Suppressor macrophage treated with lipopolysaccharide for 1 hour (primary cell): ENCODE results near the gene CEACAM5.
"Not testable (repeated sequence)": the region's sequence is repeated elsewhere in the genome, so short reads cannot be mapped to it uniquely, and the experiment has no call there.

ENCODE experiments used
- DNase-seq, 3 donors: peaks; one replicate each; pipeline ENCODE4 v3.0.0-alpha.2; 2020 to 2022

CEACAM5 gene

GRCh38 chr19:41740415-41741243 is 32.2 kb downstream of the CEACAM5 start:
- no peak for DNase-seq

- DNase-seq: no peak
Measured at GRCh38 chr19:41741244-41741554, 32.8 kb downstream of the CEACAM5 start.

DNA sequence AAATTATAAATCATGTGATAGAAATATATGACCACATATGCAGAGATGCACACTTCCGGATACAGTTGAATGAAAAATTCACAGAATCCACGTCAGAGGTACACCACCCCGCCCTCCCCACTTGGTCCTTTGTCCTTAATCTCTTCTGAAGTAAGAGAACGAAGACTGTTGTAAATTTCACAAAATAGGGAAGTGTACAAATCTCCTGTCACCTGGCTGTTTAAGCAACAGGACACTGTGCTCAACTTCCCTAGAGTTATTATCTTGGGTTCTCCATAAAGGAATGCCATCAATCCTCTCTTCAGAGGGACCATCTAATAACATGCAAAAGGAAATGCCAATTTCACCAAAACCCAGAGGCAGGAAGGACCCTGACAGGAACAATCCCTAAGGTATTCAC is 36.4 kb downstream of the CEACAM5 start:
- peak in 2 of 3 donors; percentile 22 to 27 for DNase-seq

DNA sequence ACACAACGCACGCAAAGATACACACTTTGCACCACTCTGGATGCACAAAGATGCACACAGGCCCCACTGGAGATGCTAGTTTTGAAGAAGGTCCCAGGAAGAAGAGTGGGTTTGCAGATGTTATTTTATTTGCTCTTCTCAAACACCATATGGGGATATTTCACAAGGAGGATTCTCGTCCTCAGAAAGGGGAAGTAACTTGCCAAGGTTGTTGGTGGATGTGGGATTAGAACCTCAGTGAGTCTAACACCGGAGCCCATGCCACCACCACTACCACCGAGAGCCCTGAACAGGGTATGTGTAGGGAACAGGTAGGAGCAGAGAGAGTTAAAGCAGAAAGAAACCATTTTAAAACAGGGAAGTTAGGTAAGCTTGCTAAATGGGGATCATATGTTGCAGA is 37.3 kb downstream of the CEACAM5 start:
- DNase-seq: peak; percentile 21 to 43 (median 40)

DNA sequence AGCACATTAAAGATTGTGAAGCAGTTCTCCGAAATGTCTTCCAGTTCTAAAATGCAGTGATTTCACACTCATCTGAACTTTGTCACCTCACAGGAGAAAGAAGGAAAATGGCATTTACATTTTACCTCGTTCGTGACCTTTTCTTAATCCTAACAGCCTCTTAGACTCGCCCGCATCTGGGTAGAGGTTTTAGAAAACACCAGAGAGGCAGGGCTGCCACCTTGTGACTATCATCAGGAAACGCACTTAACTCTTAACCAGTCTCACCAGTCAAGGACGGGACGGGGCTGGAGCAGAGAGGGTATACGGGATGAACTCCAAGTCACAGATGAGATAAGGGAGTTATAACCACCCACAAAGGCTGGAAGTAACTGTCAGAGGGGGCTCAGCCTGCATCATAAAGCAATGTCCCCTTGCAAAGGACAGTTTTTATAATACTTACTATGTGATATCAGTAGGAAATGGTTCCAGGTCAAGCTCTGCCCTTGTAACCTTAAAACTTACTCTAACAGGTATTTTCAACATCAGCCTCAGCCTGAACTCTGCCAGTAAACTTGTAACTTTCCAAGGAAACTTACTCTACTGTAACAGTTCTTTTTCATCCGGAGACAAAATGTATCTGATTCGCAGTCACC is 38.3 kb downstream of the CEACAM5 start:
- DNase-seq: peak; percentile 67 to 74 (median 73)

- DNase-seq: no peak
Measured at GRCh38 chr19:41748012-41748411, 39.6 kb downstream of the CEACAM5 start.

- peak in 2 of 3 donors; percentile 13 to 19 for DNase-seq
Measured at GRCh38 chr19:41750248-41751134, 42.1 kb downstream of the CEACAM5 start.

GRCh38 chr19:41753159-41753558 is 44.7 kb downstream of the CEACAM5 start:
- DNase-seq: peak; percentile 74 to 92 (median 81)

GRCh38 chr19:41753936-41754529 is 45.6 kb downstream of the CEACAM5 start:
- DNase-seq: peak; percentile 68 to 77 (median 76)

GRCh38 chr19:41755328-41755913 is 47.0 kb downstream of the CEACAM5 start, which contains the start of gene CEACAM6:
CEACAM6 (plus strand) TSS chr19:41755530; CDS start chr19:41755639, 109 bp downstream.
- peak in 1 of 3 donors; percentile 6 for DNase-seq

GRCh38 chr19:41758846-41759245 is 50.4 kb downstream of the CEACAM5 start:
- peak in 1 of 3 donors; percentile 5 for DNase-seq

DNA sequence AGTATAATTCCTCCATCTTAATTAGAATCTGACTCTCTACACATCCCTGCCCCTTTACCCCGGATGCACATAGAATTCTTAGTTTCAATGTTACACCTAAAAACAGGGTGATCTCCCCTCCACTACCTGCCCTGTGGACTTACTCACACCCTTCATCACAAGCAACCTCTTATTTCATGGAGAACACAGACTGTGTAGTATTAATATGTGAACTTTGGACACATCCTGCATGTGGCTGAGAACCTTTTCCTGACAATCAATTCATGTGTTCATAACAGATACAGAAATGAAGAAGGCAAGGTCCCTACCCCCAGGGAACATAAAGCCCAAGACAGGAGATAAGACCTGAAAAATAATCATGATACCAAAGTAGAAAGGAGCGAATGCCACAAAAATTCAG is 58.7 kb downstream of the CEACAM5 start:
- no peak for DNase-seq

DNA sequence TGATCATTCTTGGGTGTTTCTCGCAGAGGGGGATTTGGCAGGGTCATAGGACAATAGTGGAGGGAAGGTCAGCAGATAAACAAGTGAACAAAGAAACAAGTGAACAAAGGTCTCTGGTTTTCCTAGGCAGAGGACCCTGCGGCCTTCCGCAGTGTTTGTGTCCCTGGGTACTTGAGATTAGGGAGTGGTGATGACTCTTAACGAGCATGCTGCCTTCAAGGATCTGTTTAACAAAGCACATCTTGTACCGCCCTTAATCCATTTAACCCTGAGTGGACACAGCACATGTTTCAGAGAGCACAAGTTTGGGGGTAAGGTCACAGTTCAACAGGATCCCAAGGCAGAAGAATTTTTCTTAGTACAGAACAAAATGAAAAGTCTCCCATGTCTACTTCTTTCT is 59.7 kb downstream of the CEACAM5 start:
- DNase-seq: not testable (repeated sequence)

GRCh38 chr19:41769608-41770007 is 61.2 kb downstream of the CEACAM5 start:
- DNase-seq: no peak

DNA sequence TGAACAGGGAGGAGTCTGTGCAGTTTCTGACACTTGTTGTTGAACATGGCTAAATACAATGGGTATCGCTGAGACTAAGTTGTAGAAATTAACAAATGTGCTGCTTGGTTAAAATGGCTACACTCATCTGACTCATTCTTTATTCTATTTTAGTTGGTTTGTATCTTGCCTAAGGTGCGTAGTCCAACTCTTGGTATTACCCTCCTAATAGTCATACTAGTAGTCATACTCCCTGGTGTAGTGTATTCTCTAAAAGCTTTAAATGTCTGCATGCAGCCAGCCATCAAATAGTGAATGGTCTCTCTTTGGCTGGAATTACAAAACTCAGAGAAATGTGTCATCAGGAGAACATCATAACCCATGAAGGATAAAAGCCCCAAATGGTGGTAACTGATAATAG is 63.0 kb downstream of the CEACAM5 start:
- DNase-seq: no peak

GRCh38 chr19:41774515-41774980 is 66.1 kb downstream of the CEACAM5 start:
- DNase-seq: no peak

- no peak for DNase-seq
Measured at GRCh38 chr19:41776700-41777099, 68.3 kb downstream of the CEACAM5 start.
